Ectodermal cell (in vitro differentiated cells): ENCODE data around the gene HPSE.

Experiments
- H3K27ac ChIP-seq: 2 replicates; pipeline ENCODE4 v1.7.0; 2013; ENCODE audit warnings: mild to moderate bottlenecking, low read depth, low read length; ENCODE audit not compliant: insufficient read depth, poor library complexity, severe bottlenecking
- H3K27me3 ChIP-seq: 2 replicates; pipeline ENCODE4 v1.7.0; 2013; ENCODE audit warnings: mild to moderate bottlenecking, low read length; ENCODE audit not compliant: insufficient read depth, control insufficient read depth, poor library complexity, severe bottlenecking
- H3K36me3 ChIP-seq: one replicate; pipeline ENCODE4 v1.7.0; 2013; ENCODE audit warnings: low read length; ENCODE audit not compliant: control insufficient read depth, insufficient read depth
- H3K4me1 ChIP-seq: one replicate; pipeline ENCODE4 v1.7.0; 2013; ENCODE audit warnings: low read length; ENCODE audit not compliant: control insufficient read depth, insufficient read depth
- H3K4me3 ChIP-seq: 2 replicates; pipeline ENCODE4 v1.7.0; 2013; ENCODE audit warnings: low read depth, low read length, control low read depth; ENCODE audit not compliant: insufficient read depth
- H3K9me3 ChIP-seq: 2 replicates; pipeline ENCODE4 v1.7.0; 2013; ENCODE audit warnings: mild to moderate bottlenecking, low read length, moderate library complexity; ENCODE audit not compliant: control insufficient read depth
- WGBS, 2 experiments: methylation state at CpG; one replicate each; pipeline ENCODE4 v1.1.7; 2013; ENCODE audit warnings: missing lambda C conversion rate in 2 of 2; 5-methylcytosine and 5-hydroxymethylcytosine counted together

HPSE gene

DNA sequence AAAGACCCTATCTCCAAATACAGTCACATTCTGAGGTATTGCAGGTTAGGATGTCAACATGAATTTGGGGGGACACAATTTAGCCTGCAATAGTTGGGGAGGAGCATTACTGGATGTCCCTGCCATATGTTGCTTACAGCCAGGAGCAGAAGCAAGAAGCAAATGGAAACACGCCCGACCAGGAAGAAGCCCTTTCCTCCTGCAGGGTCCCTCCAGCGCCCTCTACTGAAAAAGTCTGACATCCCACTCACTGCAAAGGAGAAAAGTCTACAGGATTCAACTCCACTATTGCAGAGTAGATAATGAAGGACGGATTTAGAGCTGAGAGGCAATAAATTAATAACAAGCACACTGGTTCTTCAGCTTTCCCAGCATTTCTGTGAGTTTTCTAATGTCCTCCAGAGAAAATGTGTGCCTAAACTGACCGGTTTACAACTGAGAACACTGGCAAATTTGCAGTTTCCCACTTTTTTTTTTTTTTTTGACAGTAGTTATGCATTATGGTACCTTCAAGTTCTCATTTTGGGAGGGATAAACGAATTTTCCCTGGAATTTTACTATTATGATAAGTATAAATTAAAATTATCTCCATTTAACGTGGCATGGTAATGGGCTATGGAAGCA is 81.8 kb downstream of the HPSE start:
- no peaks in the 10 kb centered on the region for H3K27me3 ChIP-seq
- H3K27ac ChIP-seq = no peak overlapping the region
- peaks cover 8% of the 10 kb centered on the region for H3K4me1 ChIP-seq
- WGBS, 2 experiments = 52 to 63% methylated on average over 5 to 6 of the region's 7 CpGs
- no peaks in the 10 kb centered on the region for H3K36me3 ChIP-seq
- H3K4me3 ChIP-seq = no peak overlapping the region
- no peaks in the 10 kb centered on the region for H3K9me3 ChIP-seq

DNA sequence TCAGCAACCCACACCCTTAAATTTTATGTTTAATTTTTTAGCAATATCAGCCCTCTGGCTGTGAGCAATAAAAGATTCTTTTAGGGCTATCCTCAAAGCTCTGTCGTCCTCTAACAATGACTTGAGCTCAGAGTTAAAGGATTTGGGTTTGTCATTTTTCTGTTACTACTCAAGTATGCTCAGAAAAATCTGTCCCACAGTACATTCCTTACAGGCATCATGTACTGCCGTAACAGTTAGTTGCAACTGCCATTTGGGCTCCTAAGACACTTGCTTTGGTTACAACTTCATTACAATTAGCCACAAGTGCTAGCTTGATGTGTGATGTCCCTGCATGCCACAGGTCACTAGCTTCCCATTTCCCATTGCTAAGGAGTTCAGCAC is 83.2 kb downstream of the HPSE start:
- H3K27me3 ChIP-seq = no peaks in the 10 kb centered on the region
- 94 to 97% methylated on average over 2 of the region's 2 CpGs for WGBS, 2 experiments
- H3K9me3 ChIP-seq = no peaks in the 10 kb centered on the region
- no peak overlapping the region for H3K27ac ChIP-seq
- no peaks in the 10 kb centered on the region for H3K36me3 ChIP-seq
- H3K4me1 ChIP-seq = peaks cover 8% of the 10 kb centered on the region
- no peak overlapping the region for H3K4me3 ChIP-seq

DNA sequence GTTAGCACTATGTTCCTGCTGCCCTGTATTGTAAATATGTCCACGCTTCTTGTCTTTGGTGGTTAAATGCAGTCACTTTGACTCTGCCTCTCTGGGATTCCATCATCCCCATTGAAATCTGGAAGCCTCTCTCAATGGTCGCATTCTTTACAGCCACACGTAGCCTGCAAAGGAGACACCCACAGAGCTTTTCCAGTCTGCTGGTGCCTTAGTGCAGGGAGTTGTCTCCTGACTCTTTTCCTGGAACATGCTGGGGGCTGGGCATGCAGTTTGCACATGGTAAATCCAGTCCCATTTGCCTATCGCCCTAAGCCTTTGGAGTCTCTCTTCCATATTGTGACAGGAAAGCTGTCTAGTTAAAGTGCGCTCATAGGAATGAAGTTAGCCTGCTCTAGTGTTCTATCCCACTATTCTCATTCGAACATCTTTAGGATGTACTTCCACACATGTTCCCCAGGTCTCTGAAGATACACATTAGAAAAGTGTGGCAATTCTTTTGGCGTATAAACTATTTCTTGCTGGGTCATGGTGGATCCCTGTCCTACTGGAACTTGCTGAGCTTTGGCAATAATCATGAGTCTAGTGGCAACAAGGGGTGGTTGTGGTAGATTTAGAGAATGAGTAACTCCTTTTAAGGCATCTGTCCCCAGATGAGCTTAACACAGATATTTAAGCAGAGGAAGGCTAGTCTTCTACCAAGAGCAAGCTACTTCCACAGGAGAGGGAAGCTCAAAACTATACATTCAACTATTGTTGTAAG is 83.8 kb downstream of the HPSE start:
- no peaks in the 10 kb centered on the region for H3K9me3 ChIP-seq
- no peaks in the 10 kb centered on the region for H3K36me3 ChIP-seq
- H3K4me3 ChIP-seq = no peak overlapping the region
- no peaks in the 10 kb centered on the region for H3K27me3 ChIP-seq
- 70 to 71% methylated on average over 7 of the region's 7 CpGs for WGBS, 2 experiments
- peaks cover 8% of the 10 kb centered on the region for H3K4me1 ChIP-seq
- no peak overlapping the region for H3K27ac ChIP-seq

DNA sequence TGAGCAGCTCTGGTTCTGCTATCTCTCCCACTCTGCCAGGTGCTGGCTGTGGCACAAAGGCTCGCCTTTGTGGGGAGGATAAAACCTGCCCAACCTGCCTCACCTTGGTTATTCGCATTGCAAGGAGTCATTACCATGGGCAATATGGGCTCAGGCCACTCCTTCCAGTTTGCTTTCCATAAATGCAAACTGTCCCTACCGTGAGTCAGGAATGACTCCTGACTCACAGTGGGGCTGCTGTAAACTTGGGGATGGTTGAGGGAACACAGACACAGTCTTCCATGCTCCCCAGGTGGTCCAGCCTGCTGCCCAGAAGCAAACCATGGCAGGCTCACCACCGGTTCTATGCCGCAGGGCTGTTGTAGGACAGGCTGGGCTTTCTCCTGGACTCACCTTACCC is 86.2 kb downstream of the HPSE start:
- Histone ChIP-seq H3K36me3 (no peaks in the 10 kb centered on the region), H3K4me3 (no peak overlapping the region), H3K27me3 (no peaks in the 10 kb centered on the region), H3K9me3 (no peaks in the 10 kb centered on the region), H3K27ac (no peak overlapping the region), H3K4me1 (peaks cover 8% of the 10 kb centered on the region)
- 89% methylated on average over 5 of the region's 5 CpGs for WGBS, 2 experiments

DNA sequence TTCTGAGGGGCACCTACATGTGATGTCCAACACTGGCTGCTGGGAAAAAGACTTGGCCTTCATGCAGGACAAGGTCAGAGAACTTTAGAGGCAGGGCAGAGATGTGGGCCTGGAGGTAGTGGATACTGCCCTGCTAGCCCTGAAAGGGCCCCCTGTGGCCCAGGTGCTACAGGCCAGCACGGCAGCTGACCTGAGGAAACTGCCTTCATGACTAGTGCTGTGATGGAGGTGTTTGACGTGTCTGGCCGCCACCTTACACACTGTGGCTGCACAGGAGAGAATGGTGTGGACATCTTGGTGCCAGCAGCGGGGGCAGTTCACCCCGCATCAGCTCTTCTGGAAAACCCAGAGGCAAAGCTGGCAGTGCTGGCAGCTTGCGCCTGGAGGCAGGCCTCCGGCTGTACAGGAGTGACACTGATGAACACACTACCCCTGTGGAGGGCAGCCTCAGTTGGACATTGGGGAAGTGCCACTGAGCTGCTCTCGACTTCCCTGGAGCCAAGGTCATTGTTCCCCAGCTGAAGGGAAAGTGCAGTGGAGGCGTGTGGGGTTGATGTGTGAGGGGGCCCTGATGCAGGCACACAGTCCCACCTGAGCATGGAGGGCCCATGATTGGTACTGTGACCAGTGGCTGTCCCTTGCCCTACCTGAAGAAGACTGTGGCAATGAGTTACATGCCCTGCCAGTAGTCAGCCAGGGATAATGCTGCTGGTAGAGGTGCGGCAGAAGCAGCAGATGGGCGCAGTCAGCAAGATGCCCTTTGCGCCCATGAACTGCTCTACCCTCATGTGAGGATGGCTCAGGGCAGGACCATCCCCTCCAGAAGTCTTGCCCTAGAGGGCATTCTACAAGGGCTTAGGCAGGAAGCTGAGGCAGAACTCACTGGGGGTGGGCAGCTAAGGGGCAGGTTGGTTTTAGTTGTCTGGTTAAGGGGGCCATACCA is 87.0 kb downstream of the HPSE start:
- peaks cover 8% of the 10 kb centered on the region for H3K4me1 ChIP-seq
- H3K9me3 ChIP-seq = no peaks in the 10 kb centered on the region
- no peak overlapping the region for H3K4me3 ChIP-seq
- WGBS, 2 experiments = 93 to 95% methylated on average over 12 of the region's 12 CpGs
- H3K36me3 ChIP-seq = no peaks in the 10 kb centered on the region
- no peak overlapping the region for H3K27ac ChIP-seq
- no peaks in the 10 kb centered on the region for H3K27me3 ChIP-seq
